Limb (tissue), 2 donors: Measurements from ENCODE around the gene VAX1.

Experiments
- DNase-seq, 2 donors: peaks; one replicate each; pipeline ENCODE4 v3.0.0-alpha.2; 2016; ENCODE audit errors: extremely low spot score in 2 of 2

Gene VAX1

GRCh38 chr10:117164592-117165537 is 26.8 kb upstream of the VAX1 start:
- peak in 1 of 2 donors; percentile 59 for DNase-seq

- DNase-seq: no peak
Observed at GRCh38 chr10:117163954-117164548, 26.0 kb upstream of the VAX1 start.

- peak in 1 of 2 donors; percentile 60 for DNase-seq
Observed at GRCh38 chr10:117163061-117163953, 25.2 kb upstream of the VAX1 start.

GRCh38 chr10:117162093-117163060 is 24.3 kb upstream of the VAX1 start:
- no peak for DNase-seq

- DNase-seq: no peak
Observed at GRCh38 chr10:117161386-117162033, 23.4 kb upstream of the VAX1 start.

GRCh38 chr10:117160567-117160966 is 22.5 kb upstream of the VAX1 start:
- DNase-seq: no peak

- no peak for DNase-seq
Observed at GRCh38 chr10:117159390-117159789, 21.3 kb upstream of the VAX1 start.

- no peak for DNase-seq
Observed at GRCh38 chr10:117158297-117158696, 20.2 kb upstream of the VAX1 start.

- no peak for DNase-seq
Observed at GRCh38 chr10:117152668-117153067, 14.6 kb upstream of the VAX1 start.

GRCh38 chr10:117148284-117148683 is 10.2 kb upstream of the VAX1 start:
- DNase-seq: no peak

GRCh38 chr10:117145019-117145418 is 6.9 kb upstream of the VAX1 start:
- DNase-seq: no peak

GRCh38 chr10:117143103-117143823 is 5.2 kb upstream of the VAX1 start:
- DNase-seq: no peak

GRCh38 chr10:117140525-117140902 is 2.4 kb upstream of the VAX1 start:
- no peak for DNase-seq

GRCh38 chr10:117139581-117140524 is 1.8 kb upstream of the VAX1 start:
- peak in 1 of 2 donors; percentile 38 for DNase-seq

- DNase-seq: peak in 1 of 2 donors; percentile 33
Observed at GRCh38 chr10:117138838-117139580, 939 bp upstream of the VAX1 start.

- DNase-seq: peak in 1 of 2 donors; percentile 58
Observed at GRCh38 chr10:117137031-117137910, 799 bp downstream of the VAX1 start.
